ENCODE measurements around the gene ROS1.

GRCh38 chr6:117467876-117468275 lies 42.1 kb upstream of the ROS1 start:
- TF ChIP-seq, protein P1, sequence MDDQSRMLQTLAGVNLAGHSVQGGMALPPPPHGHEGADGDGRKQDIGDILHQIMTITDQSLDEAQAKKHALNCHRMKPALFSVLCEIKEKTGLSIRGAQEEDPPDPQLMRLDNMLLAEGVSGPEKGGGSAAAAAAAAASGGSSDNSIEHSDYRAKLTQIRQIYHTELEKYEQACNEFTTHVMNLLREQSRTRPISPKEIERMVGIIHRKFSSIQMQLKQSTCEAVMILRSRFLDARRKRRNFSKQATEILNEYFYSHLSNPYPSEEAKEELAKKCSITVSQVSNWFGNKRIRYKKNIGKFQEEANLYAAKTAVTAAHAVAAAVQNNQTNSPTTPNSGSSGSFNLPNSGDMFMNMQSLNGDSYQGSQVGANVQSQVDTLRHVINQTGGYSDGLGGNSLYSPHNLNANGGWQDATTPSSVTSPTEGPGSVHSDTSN (IDR thresholded peaks at IDR 0.05; ENCODE audit: insufficient replicate concordance, low read depth, low read length) = no peak
- TF ChIP-seq SUZ12 (IDR thresholded peaks at IDR 0.05; ENCODE audit: unreplicated experiment) (no peak), POLR2A (IDR thresholded peaks at IDR 0.05; ENCODE audit: low read depth, low read length) (no peak), BRCA1 (IDR thresholded peaks at IDR 0.05; ENCODE audit: low read depth, low read length) (no peak), CBFB (IDR thresholded peaks at IDR 0.05; ENCODE audit: low read depth) (no peak), CHD2 (IDR thresholded peaks at IDR 0.05; ENCODE audit: borderline replicate concordance, low read depth, low read length) (no peak), ESRRA (IDR thresholded peaks at IDR 0.05; ENCODE audit: low read length) (no peak), ZNF274 (IDR thresholded peaks at IDR 0.05; ENCODE audit: insufficient read depth, insufficient read length) (no peak), CTCF (IDR thresholded peaks at IDR 0.05 in 2 of 3, conservative IDR thresholded peaks at IDR 0.05 in 1 of 3; ENCODE audit: control insufficient read depth in 2 of 3, extremely low read depth in 1 of 3, insufficient read depth in 1 of 3, low read depth in 3 of 3, low read length in 3 of 3) (no peak)

Data from GM12878 (cell line).